ENCODE results near the gene ITGB1.

GRCh38 chr10:32958085-32959005 lies at the start of gene ITGB1:
- TF ChIP-seq EZH2 (IDR thresholded peaks at IDR 0.05; ENCODE audit: insufficient read depth, poor library complexity, severe bottlenecking) (no peak), EZH2phosphoT487 (IDR thresholded peaks at IDR 0.05; ENCODE audit: insufficient read depth, low read depth) (no peak)
